K562 (cell line): ENCODE data around the gene DTYMK. TPM values are rescaled to one million over a fixed set of nuclear protein-coding genes. Genes with fewer than 3 reads are reported as not detected.

Experiments
- AFF4 ChIP-seq: sonication (generic); formaldehyde crosslinking; IDR thresholded peaks from 2 replicates; pipeline ENCODE4 v1.8.0; 2023; ENCODE audit warnings: mild to moderate bottlenecking, missing genetic modification reagents
- ATF1 ChIP-seq, 2 experiments: fragments of 450-650 bp in 1 of 2; IDR thresholded peaks; 2 replicates each; pipeline ENCODE4 v1.6.1; 2016; ENCODE audit warnings: missing compliant biosample characterization in 1 of 2, missing genetic modification characterization in 1 of 2
- E2F1 ChIP-seq: sonication (generic); formaldehyde crosslinking; IDR thresholded peaks from 2 replicates; pipeline ENCODE4 v1.8.1; 2023; ENCODE audit warnings: mild to moderate bottlenecking, missing genetic modification reagents, moderate library complexity
- LCOR ChIP-seq: sonication (generic); formaldehyde crosslinking; IDR thresholded peaks from 2 replicates; pipeline ENCODE4 v1.8.0; 2022; ENCODE audit warnings: mild to moderate bottlenecking, missing genetic modification reagents
- NEUROD1 ChIP-seq: fragments of 150-350 bp; IDR thresholded peaks from 2 replicates; pipeline ENCODE4 v1.6.1; 2014; ENCODE audit warnings: borderline replicate concordance, low read length, low read depth; ENCODE audit not compliant: partially characterized antibody
- RBFOX2 ChIP-seq: fragments of 200-400 bp; formaldehyde crosslinking; IDR thresholded peaks from 2 replicates; pipeline ENCODE4 v1.6.1; 2017; ENCODE audit warnings: low read depth, mild to moderate bottlenecking, low read length, moderate library complexity
- SMAD4 ChIP-seq: fragments of 250-450 bp; sonication (Bioruptor Pico); conservative IDR thresholded peaks from 2 replicates; pipeline ENCODE4 v1.8.0; 2021; ENCODE audit warnings: inconsistent platforms, mild to moderate bottlenecking, moderate library complexity
- SP1 ChIP-seq: sonication (generic); formaldehyde crosslinking; IDR thresholded peaks from 2 replicates; pipeline ENCODE4 v1.8.1; 2022; ENCODE audit warnings: mild to moderate bottlenecking, missing genetic modification reagents
- ZBTB9 ChIP-seq: fragments of 450-650 bp; formaldehyde crosslinking; IDR thresholded peaks from 2 replicates; pipeline ENCODE4 v1.4.0; 2020; ENCODE audit warnings: mild to moderate bottlenecking, moderate library complexity
- polyA plus RNA-seq, 8 experiments: library from polyadenylated mRNA; depleted of rRNA in 4 of 8; stranded (reverse) in 5 of 8; unstranded in 3 of 8; fragments of >200 nt; fragmentation: Nextera tagmentation in 2 of 8; fragmentation: Illumina TruSeq in 1 of 8; extraction: Ambion mirVana in 2 of 8; extraction: Trizol in 1 of 8; gene quantifications; 2 replicates each; pipeline versions ENCODE4 v1.2.1 to v1.2.3, GENCODE V29; 2011 to 2014; ENCODE audit warnings: inconsistent platforms in 1 of 8, missing spikeins in 1 of 8
- total RNA-seq, 7 experiments: library from RNA; depleted of rRNA in 6 of 7; stranded (reverse); fragments of >200 nt in 6 of 7; fragmentation: Illumina TruSeq in 2 of 7; extraction: Trizol in 2 of 7; gene quantifications; 2 replicates each; pipeline versions ENCODE4 v1.2.1 to v1.2.3, GENCODE V29; 2011 to 2021; ENCODE audit warnings: low replicate concordance in 1 of 7
- TF ChIP-seq, protein P1 (sequence below), 3 experiments: fragments of 200-800 bp in 1 of 3; fragments of 250-450 bp in 1 of 3; fragments of 450-650 bp in 1 of 3; sonication (Bioruptor Pico) in 1 of 3; sonication (Bioruptor generic) in 1 of 3; formaldehyde crosslinking in 1 of 3; IDR thresholded peaks; 2 replicates each; pipeline versions ENCODE4 v1.6.1 to v1.8.0; 2016 to 2022; ENCODE audit warnings: mild to moderate bottlenecking in 2 of 3, missing genetic modification characterization in 2 of 3, missing compliant biosample characterization in 1 of 3, moderate library complexity in 1 of 3
- TF ChIP-seq, protein P2 (sequence below): conservative IDR thresholded peaks from 2 replicates; pipeline ENCODE4 v1.6.1; 2011; ENCODE audit warnings: low read depth, mild to moderate bottlenecking, low read length; ENCODE audit not compliant: control insufficient read depth

Gene DTYMK
- total and polyA plus RNA-seq, 9 of the 15 experiments (the other 6 are each of a cell fraction or from before 2014, with no cell fraction given): 8.2 to 85.0 (median 47.9) TPM

GRCh38 chr2:241637018-241637794 lies 49.4 kb downstream of the DTYMK start, which contains the start of the genes ATG4B and THAP4 (continued):
- TF ChIP-seq, protein P1, sequence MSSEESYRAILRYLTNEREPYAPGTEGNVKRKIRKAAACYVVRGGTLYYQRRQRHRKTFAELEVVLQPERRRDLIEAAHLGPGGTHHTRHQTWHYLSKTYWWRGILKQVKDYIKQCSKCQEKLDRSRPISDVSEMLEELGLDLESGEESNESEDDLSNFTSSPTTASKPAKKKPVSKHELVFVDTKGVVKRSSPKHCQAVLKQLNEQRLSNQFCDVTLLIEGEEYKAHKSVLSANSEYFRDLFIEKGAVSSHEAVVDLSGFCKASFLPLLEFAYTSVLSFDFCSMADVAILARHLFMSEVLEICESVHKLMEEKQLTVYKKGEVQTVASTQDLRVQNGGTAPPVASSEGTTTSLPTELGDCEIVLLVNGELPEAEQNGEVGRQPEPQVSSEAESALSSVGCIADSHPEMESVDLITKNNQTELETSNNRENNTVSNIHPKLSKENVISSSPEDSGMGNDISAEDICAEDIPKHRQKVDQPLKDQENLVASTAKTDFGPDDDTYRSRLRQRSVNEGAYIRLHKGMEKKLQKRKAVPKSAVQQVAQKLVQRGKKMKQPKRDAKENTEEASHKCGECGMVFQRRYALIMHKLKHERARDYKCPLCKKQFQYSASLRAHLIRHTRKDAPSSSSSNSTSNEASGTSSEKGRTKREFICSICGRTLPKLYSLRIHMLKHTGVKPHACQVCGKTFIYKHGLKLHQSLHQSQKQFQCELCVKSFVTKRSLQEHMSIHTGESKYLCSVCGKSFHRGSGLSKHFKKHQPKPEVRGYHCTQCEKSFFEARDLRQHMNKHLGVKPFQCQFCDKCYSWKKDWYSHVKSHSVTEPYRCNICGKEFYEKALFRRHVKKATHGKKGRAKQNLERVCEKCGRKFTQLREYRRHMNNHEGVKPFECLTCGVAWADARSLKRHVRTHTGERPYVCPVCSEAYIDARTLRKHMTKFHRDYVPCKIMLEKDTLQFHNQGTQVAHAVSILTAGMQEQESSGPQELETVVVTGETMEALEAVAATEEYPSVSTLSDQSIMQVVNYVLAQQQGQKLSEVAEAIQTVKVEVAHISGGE (CRISPR knock-in tag; IDR thresholded peaks at IDR 0.05): peak in 1 of 3 experiments; percentile 80; a peak in 1 of 6 replicates
- TF ChIP-seq ATF1 (CRISPR knock-in tag; IDR thresholded peaks at IDR 0.05) (peak; percentile 91), ATF1 (tag; IDR thresholded peaks at IDR 0.05) (peak; percentile 98), AFF4 (CRISPR knock-in tag) (0 out of 2 replicates have a peak, but pooled peaks have one; percentile 26), SMAD4 (peak; percentile 82; the same call in 1 of the 2 replicates), ZBTB9 (CRISPR knock-in tag) (0 out of 2 replicates have a peak, but pooled peaks have one; percentile 27), E2F1 (CRISPR knock-in tag) (peak; percentile 68; the same call in 1 of the 2 replicates), SP1 (CRISPR knock-in tag) (peak; percentile 42; the same call in 1 of the 2 replicates), RBFOX2 (peak; percentile 91), NEUROD1 (peak; percentile 54), LCOR (CRISPR knock-in tag) (no peak)
- TF ChIP-seq, protein P2, sequence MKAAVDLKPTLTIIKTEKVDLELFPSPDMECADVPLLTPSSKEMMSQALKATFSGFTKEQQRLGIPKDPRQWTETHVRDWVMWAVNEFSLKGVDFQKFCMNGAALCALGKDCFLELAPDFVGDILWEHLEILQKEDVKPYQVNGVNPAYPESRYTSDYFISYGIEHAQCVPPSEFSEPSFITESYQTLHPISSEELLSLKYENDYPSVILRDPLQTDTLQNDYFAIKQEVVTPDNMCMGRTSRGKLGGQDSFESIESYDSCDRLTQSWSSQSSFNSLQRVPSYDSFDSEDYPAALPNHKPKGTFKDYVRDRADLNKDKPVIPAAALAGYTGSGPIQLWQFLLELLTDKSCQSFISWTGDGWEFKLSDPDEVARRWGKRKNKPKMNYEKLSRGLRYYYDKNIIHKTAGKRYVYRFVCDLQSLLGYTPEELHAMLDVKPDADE: peak; percentile 92
